Neural cell (in vitro differentiated cells): ENCODE measurements around the gene MAB21L4. TPM values are rescaled to one million over a fixed set of nuclear protein-coding genes. Genes with fewer than 3 reads are reported as not detected.

ENCODE experiments used
- H2AFZ ChIP-seq: fragments of 200-600, 300-800 bp; sonication (generic), shearing (Covaris generic); 2 replicates; pipeline ENCODE4 v1.6.0; 2014; ENCODE audit warnings: low read depth, mild to moderate bottlenecking, antibody characterized with exemption, low read length, moderate library complexity
- H3F3A ChIP-seq: fragments of 200-600 bp; shearing (Covaris generic); 2 replicates; pipeline ENCODE4 v1.6.1; 2016; ENCODE audit warnings: mild to moderate bottlenecking, moderate library complexity, mixed read lengths, antibody characterized with exemption, low read length; ENCODE audit not compliant: insufficient read depth, poor library complexity, severe bottlenecking
- H3K27ac ChIP-seq: fragments of 200-600, 300-800 bp; sonication (generic), shearing (Covaris generic); 2 replicates; pipeline ENCODE4 v1.5.1; 2014; ENCODE audit warnings: mild to moderate bottlenecking, low read length, moderate library complexity
- H3K27me3 ChIP-seq: fragments of 300-800, 200-600 bp; sonication (generic), shearing (Covaris generic); 2 replicates; pipeline ENCODE4 v1.6.0; 2014; ENCODE audit warnings: mild to moderate bottlenecking, low read depth, low read length, moderate library complexity; ENCODE audit not compliant: insufficient read depth
- H3K36me3 ChIP-seq: fragments of 300-800, 200-600 bp; sonication (generic), shearing (Covaris generic); 2 replicates; pipeline ENCODE4 v1.5.1; 2014; ENCODE audit warnings: mild to moderate bottlenecking, antibody characterized with exemption, low read length, moderate library complexity; ENCODE audit not compliant: insufficient read depth
- H3K4me2 ChIP-seq: fragments of 300-800, 200-600 bp; sonication (generic), shearing (Covaris generic); 2 replicates; pipeline ENCODE4 v1.6.0; 2014; ENCODE audit warnings: mild to moderate bottlenecking, low read length
- H3K4me3 ChIP-seq: fragments of 300-800, 200-600 bp; sonication (generic), shearing (Covaris generic); 2 replicates; pipeline ENCODE4 v1.5.1; 2014; ENCODE audit warnings: mild to moderate bottlenecking, low read length, moderate library complexity
- H3K79me2 ChIP-seq: fragments of 200-600 bp; shearing (Covaris generic); replicated peaks from 2 replicates; pipeline ENCODE4 v1.6.0; 2014; ENCODE audit warnings: mild to moderate bottlenecking, low read length, moderate library complexity; ENCODE audit not compliant: insufficient read depth
- H3K9ac ChIP-seq: fragments of 300-800, 200-600 bp; sonication (generic), shearing (Covaris generic); 2 replicates; pipeline ENCODE4 v1.6.1; 2016; ENCODE audit warnings: mild to moderate bottlenecking, low read length, mixed read lengths
- H3K9me2 ChIP-seq: fragments of 200-600 bp; shearing (Covaris generic); 2 replicates; pipeline ENCODE4 v1.6.1; 2016; ENCODE audit warnings: mild to moderate bottlenecking, low read length, mixed read lengths; ENCODE audit not compliant: insufficient read depth
- H3K9me3 ChIP-seq: fragments of 200-600, 300-800 bp; sonication (generic), shearing (Covaris generic); 2 replicates; pipeline ENCODE4 v1.6.1; 2016; ENCODE audit warnings: mild to moderate bottlenecking, mixed run types, low read length, moderate library complexity, mixed read lengths
- H4K20me1 ChIP-seq: fragments of 200-600 bp; shearing (Covaris generic); 2 replicates; pipeline ENCODE4 v1.6.1; 2016; ENCODE audit warnings: mild to moderate bottlenecking, mixed run types; ENCODE audit not compliant: insufficient read depth
- CTCF ChIP-seq: fragments of 450-650 bp; IDR thresholded peaks from 2 replicates; pipeline ENCODE4 v1.5.1; 2014; ENCODE audit warnings: antibody characterized with exemption, mild to moderate bottlenecking, moderate library complexity; ENCODE audit not compliant: poor library complexity, severe bottlenecking
- EP300 ChIP-seq: fragments of 450-650 bp; conservative IDR thresholded peaks from 2 replicates; pipeline ENCODE4 v1.6.1; 2014; ENCODE audit warnings: antibody characterized with exemption, mild to moderate bottlenecking, moderate library complexity; ENCODE audit not compliant: poor library complexity, severe bottlenecking
- MXI1 ChIP-seq: fragments of 450-650 bp; conservative IDR thresholded peaks from 2 replicates; pipeline ENCODE4 v1.6.1; 2014; ENCODE audit warnings: antibody characterized with exemption, mild to moderate bottlenecking; ENCODE audit not compliant: poor library complexity, severe bottlenecking
- POLR2AphosphoS5 ChIP-seq: IDR thresholded peaks from 2 replicates; pipeline ENCODE4 v1.6.1; 2012
- RAD21 ChIP-seq: fragments of 450-650 bp; conservative IDR thresholded peaks from 2 replicates; pipeline ENCODE4 v1.6.1; 2014; ENCODE audit warnings: antibody characterized with exemption, mild to moderate bottlenecking, moderate library complexity
- SMC3 ChIP-seq: fragments of 450-650 bp; conservative IDR thresholded peaks from 2 replicates; pipeline ENCODE4 v1.6.1; 2014; ENCODE audit warnings: antibody characterized with exemption, mild to moderate bottlenecking, moderate library complexity; ENCODE audit not compliant: poor library complexity
- polyA plus RNA-seq: library from polyadenylated mRNA; depleted of rRNA; stranded (reverse); fragments of >200 nt; gene quantifications from 2 replicates; pipeline ENCODE4 v1.2.3, GENCODE V29; 2014
- TF ChIP-seq, protein P1 (sequence below): IDR thresholded peaks from 2 replicates; pipeline ENCODE4 v1.6.1; 2012; ENCODE audit warnings: borderline replicate concordance

Gene MAB21L4
- polyA plus RNA-seq, 1 donor from 2014 or later: not detected

- Histone ChIP-seq H3K27me3 (no peaks in the 10 kb centered on the region), H3K4me3 (no peak overlapping the region), H3K27ac (no peak overlapping the region), H3K9me2 (no peaks in the 10 kb centered on the region), H3K9ac (no peak overlapping the region), H2AFZ (no peak overlapping the region), H3K9me3 (no peaks in the 10 kb centered on the region), H3K36me3 (no peaks in the 10 kb centered on the region), H3K4me2 (no peak overlapping the region), H3K79me2 (no peaks in the 10 kb centered on the region), H3F3A (no peaks in the 10 kb centered on the region), H4K20me1 (no peaks in the 10 kb centered on the region)
- TF ChIP-seq POLR2AphosphoS5 (no peak), MXI1 (no peak), RAD21 (no peak), SMC3 (no peak), EP300 (no peak), CTCF (no peak)
These were observed 25.7 kb downstream of the MAB21L4 start for GRCh38 chr2:240869956-240870875.

GRCh38 chr2:240869109-240869955 is 26.6 kb downstream of the MAB21L4 start:
- Histone ChIP-seq H3K27ac (no peak overlapping the region), H3F3A (no peaks in the 10 kb centered on the region), H3K9ac (no peak overlapping the region), H3K9me2 (no peaks in the 10 kb centered on the region), H2AFZ (no peak overlapping the region), H3K4me3 (no peak overlapping the region), H3K79me2 (no peaks in the 10 kb centered on the region), H4K20me1 (no peaks in the 10 kb centered on the region), H3K27me3 (no peaks in the 10 kb centered on the region), H3K4me2 (no peak overlapping the region), H3K9me3 (no peaks in the 10 kb centered on the region), H3K36me3 (no peaks in the 10 kb centered on the region)
- TF ChIP-seq SMC3 (no peak), MXI1 (no peak)
- TF ChIP-seq, protein P1, sequence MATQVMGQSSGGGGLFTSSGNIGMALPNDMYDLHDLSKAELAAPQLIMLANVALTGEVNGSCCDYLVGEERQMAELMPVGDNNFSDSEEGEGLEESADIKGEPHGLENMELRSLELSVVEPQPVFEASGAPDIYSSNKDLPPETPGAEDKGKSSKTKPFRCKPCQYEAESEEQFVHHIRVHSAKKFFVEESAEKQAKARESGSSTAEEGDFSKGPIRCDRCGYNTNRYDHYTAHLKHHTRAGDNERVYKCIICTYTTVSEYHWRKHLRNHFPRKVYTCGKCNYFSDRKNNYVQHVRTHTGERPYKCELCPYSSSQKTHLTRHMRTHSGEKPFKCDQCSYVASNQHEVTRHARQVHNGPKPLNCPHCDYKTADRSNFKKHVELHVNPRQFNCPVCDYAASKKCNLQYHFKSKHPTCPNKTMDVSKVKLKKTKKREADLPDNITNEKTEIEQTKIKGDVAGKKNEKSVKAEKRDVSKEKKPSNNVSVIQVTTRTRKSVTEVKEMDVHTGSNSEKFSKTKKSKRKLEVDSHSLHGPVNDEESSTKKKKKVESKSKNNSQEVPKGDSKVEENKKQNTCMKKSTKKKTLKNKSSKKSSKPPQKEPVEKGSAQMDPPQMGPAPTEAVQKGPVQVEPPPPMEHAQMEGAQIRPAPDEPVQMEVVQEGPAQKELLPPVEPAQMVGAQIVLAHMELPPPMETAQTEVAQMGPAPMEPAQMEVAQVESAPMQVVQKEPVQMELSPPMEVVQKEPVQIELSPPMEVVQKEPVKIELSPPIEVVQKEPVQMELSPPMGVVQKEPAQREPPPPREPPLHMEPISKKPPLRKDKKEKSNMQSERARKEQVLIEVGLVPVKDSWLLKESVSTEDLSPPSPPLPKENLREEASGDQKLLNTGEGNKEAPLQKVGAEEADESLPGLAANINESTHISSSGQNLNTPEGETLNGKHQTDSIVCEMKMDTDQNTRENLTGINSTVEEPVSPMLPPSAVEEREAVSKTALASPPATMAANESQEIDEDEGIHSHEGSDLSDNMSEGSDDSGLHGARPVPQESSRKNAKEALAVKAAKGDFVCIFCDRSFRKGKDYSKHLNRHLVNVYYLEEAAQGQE: no peak
